B cell (primary cell): Measurements from ENCODE around the gene ACTR6. TPM values are rescaled to one million over a fixed set of nuclear protein-coding genes. Genes with fewer than 3 reads are reported as not detected.

Source experiments
- ATAC-seq: fragments of 200-7000 bp; cut with Tn5 transposase; one replicate; pipeline ENCODE4 v1.10.0; 2021; ENCODE audit warnings: low read depth, mild to moderate bottlenecking, moderate number of reproducible peaks, moderate library complexity
- CTCF ChIA-PET: fragments of 350-600 bp; sonication (Branson Sonifier 250); formaldehyde crosslinking; loops from one replicate; lab custom pipeline; 2021; ENCODE audit warnings: antibody characterized with exemption, inconsistent platforms; lab: Charles Lee
- POLR2A ChIA-PET: fragments of 350-600 bp; sonication (Branson Sonifier 250); formaldehyde crosslinking; loops from one replicate; lab custom pipeline; 2021; ENCODE audit warnings: antibody characterized with exemption; lab: Charles Lee
- DNase-seq: peaks from one replicate; pipeline ENCODE4 v3.0.0; 2013
- H2AFZ ChIP-seq: 2 replicates; pipeline ENCODE4 v1.6.1; 2012; ENCODE audit warnings: mild to moderate bottlenecking, low read depth, low read length; ENCODE audit not compliant: insufficient read depth, poor library complexity, severe bottlenecking
- H3K27ac ChIP-seq, 2 donors: 1 replicate in 1 of 2; 2 replicates in 1 of 2; pipeline ENCODE4 v1.5.1; 2012 to 2013; ENCODE audit warnings: low read length in 2 of 2, mild to moderate bottlenecking in 2 of 2, moderate library complexity in 1 of 2
- H3K27me3 ChIP-seq, 4 experiments: fragments of 200-600 bp in 1 of 4; sonication (generic) in 1 of 4; replicated peaks in 1 of 4; 1 replicate in 2 of 4; 2 replicates in 2 of 4; pipeline versions ENCODE4 v1.6.1 to v1.7.0; 2013 to 2016; ENCODE audit warnings: low read length in 3 of 4, mild to moderate bottlenecking in 2 of 4, mixed read lengths in 1 of 4, moderate library complexity in 1 of 4; ENCODE audit not compliant: insufficient read depth in 4 of 4, control insufficient read depth in 3 of 4; ENCODE audit errors: control extremely low read depth in 1 of 4
- H3K36me3 ChIP-seq, 2 experiments: replicated peaks in 1 of 2; 1 replicate in 1 of 2; 2 replicates in 1 of 2; pipeline versions ENCODE4 v1.6.1 to v1.7.1; 2013; ENCODE audit warnings: low read length in 1 of 2; ENCODE audit not compliant: insufficient read depth in 2 of 2, control insufficient read depth in 1 of 2; ENCODE audit errors: control extremely low read depth in 1 of 2, extremely low read depth in 1 of 2
- H3K4me1 ChIP-seq, 2 donors: fragments of 200-600 bp in 1 of 2; sonication (generic) in 1 of 2; 1 replicate in 1 of 2; 2 replicates in 1 of 2; pipeline versions ENCODE4 v1.5.1 to v1.6.1; 2013 to 2017; ENCODE audit warnings: low read length in 2 of 2; ENCODE audit not compliant: control insufficient read depth in 2 of 2, insufficient read depth in 2 of 2
- H3K4me2 ChIP-seq: replicated peaks from 2 replicates; pipeline ENCODE3; 2012; ENCODE audit warnings: mild to moderate bottlenecking, low read depth, low read length; ENCODE audit not compliant: poor library complexity, severe bottlenecking
- H3K4me3 ChIP-seq, 5 experiments: fragments of 200-600 bp in 1 of 5; sonication (generic) in 1 of 5; 1 replicate in 3 of 5; 2 replicates in 2 of 5; pipeline versions ENCODE4 v1.5.1 to v1.7.0; 2011 to 2016; ENCODE audit warnings: low read length in 4 of 5, mild to moderate bottlenecking in 4 of 5, low read depth in 2 of 5, control low read depth in 1 of 5, moderate library complexity in 1 of 5; ENCODE audit not compliant: insufficient read depth in 1 of 5; ENCODE audit errors: control extremely low read depth in 1 of 5, extremely low read depth in 1 of 5
- H3K79me2 ChIP-seq: fragments of 200-600 bp; sonication (generic); one replicate; pipeline ENCODE4 v1.6.0; 2016; ENCODE audit warnings: low read length; ENCODE audit not compliant: control insufficient read depth, insufficient read depth
- H3K9ac ChIP-seq: fragments of 200-600 bp; sonication (generic); 2 replicates; pipeline ENCODE4 v1.6.1; 2017; ENCODE audit warnings: mild to moderate bottlenecking, low read length, moderate library complexity
- H3K9me3 ChIP-seq, 3 donors: one replicate each; pipeline versions ENCODE4 v1.6.1 to v1.7.1; 2013; ENCODE audit warnings: low read length in 2 of 3; ENCODE audit not compliant: control insufficient read depth in 2 of 3, insufficient read depth in 1 of 3; ENCODE audit errors: control extremely low read depth in 1 of 3
- H4K20me1 ChIP-seq: 2 replicates; pipeline ENCODE4 v1.6.0; 2012; ENCODE audit warnings: mild to moderate bottlenecking, low read length; ENCODE audit not compliant: insufficient read depth, control insufficient read depth, poor library complexity, severe bottlenecking
- H3K27ac Mint-ChIP-seq: one replicate; pipeline ENCODE4 v1.8.0; 2021; ENCODE audit warnings: mixed read lengths
- H3K27me3 Mint-ChIP-seq: one replicate; pipeline ENCODE4 v1.8.0; 2021; ENCODE audit warnings: mixed read lengths
- H3K4me1 Mint-ChIP-seq: one replicate; pipeline ENCODE4 v1.8.0; 2021; ENCODE audit warnings: mixed read lengths
- H3K4me3 Mint-ChIP-seq: one replicate; pipeline ENCODE4 v1.8.0; 2021; ENCODE audit warnings: mixed read lengths
- H3K9me3 Mint-ChIP-seq: one replicate; pipeline ENCODE4 v1.8.0; 2022; ENCODE audit warnings: mixed read lengths; ENCODE audit not compliant: insufficient read depth
- CTCF ChIP-seq: fragments of 200-600 bp; IDR thresholded peaks from one replicate; pipeline ENCODE4 v1.8.0; 2022; ENCODE audit warnings: antibody characterized with exemption, mild to moderate bottlenecking
- EZH2 ChIP-seq: IDR thresholded peaks from 2 replicates; pipeline ENCODE4 v1.6.1; 2012; ENCODE audit warnings: borderline replicate concordance, low read depth, mild to moderate bottlenecking, moderate library complexity, low read length; ENCODE audit not compliant: insufficient read depth, poor library complexity, severe bottlenecking
- WGBS: methylation state at CpG from one replicate; pipeline ENCODE4 v1.1.5; 2013; ENCODE audit warnings: missing lambda C conversion rate; ENCODE audit not compliant: insufficient coverage; 5-methylcytosine and 5-hydroxymethylcytosine counted together
- intact Hi-C: fragments of 100-400 bp; cut with micrococcal nuclease; formaldehyde crosslinking; loops from one replicate; pipeline ENCODE4 v1.10.0; 2022
- polyA plus RNA-seq: library from polyadenylated mRNA; depleted of rRNA; stranded (reverse); fragments of >200 nt; gene quantifications from 2 replicates; pipeline ENCODE4 v1.2.3, GENCODE V29; 2012
- total RNA-seq, 2 donors: library from RNA; stranded (reverse); fragments of 120-200 nt in 1 of 2; gene quantifications; 1 replicate in 1 of 2; 2 replicates in 1 of 2; pipeline versions ENCODE4 v1.2.3 to v1.2.4, GENCODE V29; 2013 to 2022

The ACTR6 gene
- total and polyA plus RNA-seq, 2 donors (not counting 1 experiment from before 2014, with no cell fraction given), result 10.1 to 30.8 TPM

DNA sequence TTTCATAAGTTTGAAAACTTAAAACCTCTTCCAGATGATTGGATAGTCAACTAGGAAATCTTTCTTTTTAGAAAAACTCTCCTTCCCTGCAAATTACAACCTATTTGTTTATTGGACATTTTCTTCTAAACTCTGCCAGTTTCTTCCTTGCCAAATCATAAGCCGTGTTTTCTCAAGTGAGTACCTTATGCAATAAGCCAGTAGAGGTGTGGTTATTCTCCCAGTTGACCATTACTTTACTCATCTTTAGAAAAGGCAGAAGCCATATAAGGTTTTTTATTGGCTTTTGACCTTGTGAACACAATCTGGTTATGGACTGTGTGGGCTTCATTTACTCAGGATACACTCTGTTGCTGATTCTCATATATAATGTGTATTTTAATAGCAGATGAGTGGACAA, 14.6 kb downstream of the ACTR6 start:
- ATAC-seq, result no peak
- intact Hi-C loops, result no loop called here
- CTCF ChIA-PET, result no interaction called here

GRCh38 chr12:100216337-100216736, 15.7 kb downstream of the ACTR6 start:
- Mint-ChIP-seq H3K27me3 (no peaks in the 10 kb centered on the region), H3K9me3 (no peaks in the 10 kb centered on the region), H3K4me1 (peaks cover 3% of the 10 kb centered on the region), H3K4me3 (no peak overlapping the region), H3K27ac (no peak overlapping the region)
- intact Hi-C loops, result no loop called here
- no peaks in the 10 kb centered on the region for H3K27me3 ChIP-seq
- 92% methylated on average over 2 of the region's 4 CpGs for WGBS
- no peak for DNase-seq
- TF ChIP-seq CTCF (no peak), EZH2 (no peak)
- H3K4me3 ChIP-seq, result no peak overlapping the region
- ATAC-seq, result no peak
- H3K9ac ChIP-seq, result no peak overlapping the region
- no peak overlapping the region for H3K4me2 ChIP-seq
- no peak overlapping the region for H3K27ac ChIP-seq
- POLR2A ChIA-PET, result no interaction called here
- no peak overlapping the region for H2AFZ ChIP-seq
- H3K36me3 ChIP-seq, result peaks cover 11 to 38% of the 10 kb centered on the region in 2 experiments
- CTCF ChIA-PET, result no interaction called here
- H3K79me2 ChIP-seq, result no peaks in the 10 kb centered on the region
- no peaks in the 10 kb centered on the region for H3K9me3 ChIP-seq
- no peaks in the 10 kb centered on the region for H3K4me1 ChIP-seq
- no peaks in the 10 kb centered on the region for H4K20me1 ChIP-seq

More for the DNA sequence above, 14.6 kb downstream of the ACTR6 start:
- Mint-ChIP-seq H3K4me3 (no peak overlapping the region), H3K9me3 (no peaks in the 10 kb centered on the region), H3K27ac (no peak overlapping the region), H3K27me3 (no peaks in the 10 kb centered on the region), H3K4me1 (peaks cover 3% of the 10 kb centered on the region)
- H4K20me1 ChIP-seq, result no peaks in the 10 kb centered on the region
- H3K79me2 ChIP-seq, result no peaks in the 10 kb centered on the region
- no peak for TF ChIP-seq EZH2
- WGBS, result no CpG with 5 or more reads among the region's 1 CpG
- no peak overlapping the region for H3K9ac ChIP-seq
- H3K27ac ChIP-seq, result no peak overlapping the region
- POLR2A ChIA-PET, result no interaction called here
- no peak overlapping the region for H3K4me2 ChIP-seq
- H2AFZ ChIP-seq, result no peak overlapping the region
- H3K9me3 ChIP-seq, result no peaks in the 10 kb centered on the region
- DNase-seq, result no peak
- peaks cover 13 to 37% of the 10 kb centered on the region in 2 experiments for H3K36me3 ChIP-seq
- H3K4me1 ChIP-seq, result no peaks in the 10 kb centered on the region
- H3K27me3 ChIP-seq, result no peaks in the 10 kb centered on the region
- H3K4me3 ChIP-seq, result no peak overlapping the region
